LNCaP clone FGC (cell line): ENCODE data around the gene BET1L.
"Not testable (repeated sequence)": the region's sequence is repeated elsewhere in the genome, so short reads cannot be mapped to it uniquely, and the experiment has no call there.

Experiments used
- DNase-seq: peaks from one replicate; pipeline ENCODE4 v3.0.0-alpha.2; 2011; ENCODE audit warnings: low read depth
- H3K4me3 ChIP-seq: 2 replicates; pipeline ENCODE4 v1.5.1; 2011; ENCODE audit warnings: mild to moderate bottlenecking, low read depth, low read length, control low read depth
- CTCF ChIP-seq: IDR thresholded peaks from 2 replicates; pipeline ENCODE4 v1.5.1; 2012; ENCODE audit warnings: mild to moderate bottlenecking; ENCODE audit not compliant: control insufficient read depth, insufficient read depth; ENCODE audit errors: extremely low read depth

BET1L gene

GRCh38 chr11:200224-201003, 6.8 kb downstream of the BET1L start:
- no peak for TF ChIP-seq CTCF
- no peak for DNase-seq
- no peak overlapping the region for H3K4me3 ChIP-seq

- TF ChIP-seq CTCF = no peak
- DNase-seq = no peak
- H3K4me3 ChIP-seq = no peak overlapping the region
Observed at GRCh38 chr11:199782-200181, 7.4 kb downstream of the BET1L start.

- no peak for DNase-seq
- no peak overlapping the region for H3K4me3 ChIP-seq
- no peak for TF ChIP-seq CTCF
Observed at GRCh38 chr11:199004-199581, 8.1 kb downstream of the BET1L start.

- no peak for TF ChIP-seq CTCF
- DNase-seq = no peak
- H3K4me3 ChIP-seq = no peak overlapping the region
Observed at GRCh38 chr11:198236-198806, 8.9 kb downstream of the BET1L start.

GRCh38 chr11:197741-198235, 9.4 kb downstream of the BET1L start:
- H3K4me3 ChIP-seq = no peak overlapping the region
- DNase-seq = no peak
- no peak for TF ChIP-seq CTCF

- TF ChIP-seq CTCF = no peak
- no peak for DNase-seq
- no peak overlapping the region for H3K4me3 ChIP-seq
Observed at GRCh38 chr11:196786-197731, 10.1 kb downstream of the BET1L start.

GRCh38 chr11:193481-193880, 13.7 kb downstream of the BET1L start:
- H3K4me3 ChIP-seq, DNase-seq: not testable (repeated sequence)

GRCh38 chr11:192674-193128, 14.5 kb downstream of the BET1L start, which contains the start of gene SCGB1C1:
SCGB1C1 (plus strand) TSS chr11:193078; CDS start chr11:193100, 22 bp downstream.
- not testable (repeated sequence) for DNase-seq, H3K4me3 ChIP-seq
